Measurements from ENCODE around the gene KIF13A. TPM values are rescaled to one million over a fixed set of nuclear protein-coding genes. Genes with fewer than 3 reads are reported as not detected.

KIF13A gene
- total RNA-seq, 4 donors from 2014 or later = 63.8 to 86.3 (median 78.2) TPM

GRCh38 chr6:17902974-17903373, 84.5 kb downstream of the KIF13A start:
- Histone ChIP-seq H3K27me3 (no peaks in the 10 kb centered on the region), H3K27ac (replicated peaks in 1 of 4) (no peak overlapping the region), H3K4me1 (peaks cover 50 to 67% (median 60%) of the 10 kb centered on the region in 4 donors), H3K4me3 (no peak overlapping the region), H3K9me3 (no peaks in the 10 kb centered on the region), H3K36me3 (no peaks in the 10 kb centered on the region)
- DNase-seq (ENCODE audit: extremely low spot score) = no peak
- intact Hi-C loops (cut with DNase I) = no loop called here
- TF ChIP-seq EP300 (IDR thresholded peaks at IDR 0.05) (no peak), POLR2AphosphoS5 (IDR thresholded peaks at IDR 0.05) (no peak), POLR2A (IDR thresholded peaks at IDR 0.05; ENCODE audit: low read depth) (no peak)
- TF ChIP-seq, protein P1, sequence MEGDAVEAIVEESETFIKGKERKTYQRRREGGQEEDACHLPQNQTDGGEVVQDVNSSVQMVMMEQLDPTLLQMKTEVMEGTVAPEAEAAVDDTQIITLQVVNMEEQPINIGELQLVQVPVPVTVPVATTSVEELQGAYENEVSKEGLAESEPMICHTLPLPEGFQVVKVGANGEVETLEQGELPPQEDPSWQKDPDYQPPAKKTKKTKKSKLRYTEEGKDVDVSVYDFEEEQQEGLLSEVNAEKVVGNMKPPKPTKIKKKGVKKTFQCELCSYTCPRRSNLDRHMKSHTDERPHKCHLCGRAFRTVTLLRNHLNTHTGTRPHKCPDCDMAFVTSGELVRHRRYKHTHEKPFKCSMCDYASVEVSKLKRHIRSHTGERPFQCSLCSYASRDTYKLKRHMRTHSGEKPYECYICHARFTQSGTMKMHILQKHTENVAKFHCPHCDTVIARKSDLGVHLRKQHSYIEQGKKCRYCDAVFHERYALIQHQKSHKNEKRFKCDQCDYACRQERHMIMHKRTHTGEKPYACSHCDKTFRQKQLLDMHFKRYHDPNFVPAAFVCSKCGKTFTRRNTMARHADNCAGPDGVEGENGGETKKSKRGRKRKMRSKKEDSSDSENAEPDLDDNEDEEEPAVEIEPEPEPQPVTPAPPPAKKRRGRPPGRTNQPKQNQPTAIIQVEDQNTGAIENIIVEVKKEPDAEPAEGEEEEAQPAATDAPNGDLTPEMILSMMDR (IDR thresholded peaks at IDR 0.05) = no peak
- WGBS = 57% methylated on average over 1 of the region's 1 CpG

- Histone ChIP-seq H3K4me3 (no peak overlapping the region), H3K36me3 (peaks cover 0 to 13% (median 7%) of the 10 kb centered on the region in 4 donors), H3K9me3 (no peaks in the 10 kb centered on the region), H3K27ac (replicated peaks in 1 of 4) (no peak overlapping the region), H3K4me1 (peaks cover 37 to 52% (median 45%) of the 10 kb centered on the region in 4 donors), H3K27me3 (no peaks in the 10 kb centered on the region)
- no peak for TF ChIP-seq POLR2AphosphoS5 (IDR thresholded peaks at IDR 0.05)
- no peak for TF ChIP-seq EP300 (IDR thresholded peaks at IDR 0.05)
- no peak for TF ChIP-seq POLR2A (IDR thresholded peaks at IDR 0.05; ENCODE audit: low read depth)
- intact Hi-C loops (cut with DNase I) = no loop called here
- no peak for DNase-seq (ENCODE audit: extremely low spot score)
Measured at GRCh38 chr6:17901493-17901892, 85.9 kb downstream of the KIF13A start.

DNA sequence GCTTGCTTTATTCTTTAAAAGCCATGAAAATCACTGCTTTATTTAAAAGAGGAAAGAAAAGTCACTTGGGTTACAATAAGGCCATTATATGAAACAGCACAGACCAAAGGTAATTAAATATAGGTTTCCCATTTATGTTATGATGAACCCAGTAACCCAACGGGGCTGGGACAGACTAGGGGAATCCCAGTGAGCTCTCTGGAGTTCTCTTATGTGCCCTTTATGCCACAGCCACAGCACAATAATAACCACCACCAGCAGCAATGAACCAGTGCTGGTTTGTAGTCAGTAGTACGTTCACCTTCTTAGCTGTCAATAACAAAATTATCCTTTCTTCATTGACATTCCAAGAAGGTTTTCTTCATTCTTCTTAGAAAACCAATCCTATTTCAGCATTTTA, 87.4 kb downstream of the KIF13A start:
- Histone ChIP-seq H3K4me1 (peaks cover 26 to 37% (median 30%) of the 10 kb centered on the region in 4 donors), H3K27ac (replicated peaks in 1 of 4) (no peak overlapping the region), H3K4me3 (no peak overlapping the region), H3K9me3 (peaks cover 0 to 10% (median 8%) of the 10 kb centered on the region in 4 donors), H3K36me3 (peaks cover 6 to 28% (median 15%) of the 10 kb centered on the region in 4 donors), H3K27me3 (no peaks in the 10 kb centered on the region)
- WGBS = 75% methylated on average over 2 of the region's 2 CpGs
- intact Hi-C loops (cut with DNase I) = no loop called here
- no peak for DNase-seq (ENCODE audit: extremely low spot score)
- TF ChIP-seq POLR2AphosphoS5 (IDR thresholded peaks at IDR 0.05) = no peak

DNA sequence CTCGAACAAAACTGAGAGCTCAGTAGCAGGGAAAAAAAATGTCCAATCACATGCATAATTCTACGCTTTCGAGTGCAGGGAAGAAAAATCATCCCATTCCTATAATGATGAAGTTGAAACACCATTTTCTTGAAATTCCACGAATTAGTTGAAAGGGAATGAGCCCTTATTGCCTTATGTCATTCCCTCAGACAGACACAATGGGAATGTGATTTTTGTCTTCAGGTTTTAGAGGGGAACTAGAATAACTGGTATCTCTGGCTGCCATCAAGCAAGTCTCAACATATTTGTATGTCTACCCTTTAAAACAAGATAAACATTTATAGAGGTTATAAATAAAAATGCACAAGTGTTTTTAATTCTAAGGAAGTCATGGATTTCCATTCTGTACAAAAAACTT, 87.9 kb downstream of the KIF13A start:
- WGBS = 92% methylated on average over 4 of the region's 4 CpGs
- TF ChIP-seq, protein P1 (IDR thresholded peaks at IDR 0.05) = no peak
- TF ChIP-seq POLR2A (IDR thresholded peaks at IDR 0.05; ENCODE audit: low read depth) = no peak
- TF ChIP-seq EP300 (IDR thresholded peaks at IDR 0.05) = no peak
- TF ChIP-seq POLR2AphosphoS5 (IDR thresholded peaks at IDR 0.05) = no peak
- intact Hi-C loops (cut with DNase I) = no loop called here
- Histone ChIP-seq H3K4me1 (peaks cover 21 to 32% (median 25%) of the 10 kb centered on the region in 4 donors), H3K36me3 (peaks cover 6 to 33% (median 17%) of the 10 kb centered on the region in 4 donors), H3K4me3 (no peak overlapping the region), H3K9me3 (peaks cover 0 to 15% (median 13%) of the 10 kb centered on the region in 4 donors), H3K27ac (replicated peaks in 1 of 4) (no peak overlapping the region), H3K27me3 (no peaks in the 10 kb centered on the region)
- DNase-seq (ENCODE audit: extremely low spot score) = no peak

- TF ChIP-seq, protein P1 (IDR thresholded peaks at IDR 0.05) = no peak
- no peak for TF ChIP-seq POLR2AphosphoS5 (IDR thresholded peaks at IDR 0.05)
- no peak for TF ChIP-seq EP300 (IDR thresholded peaks at IDR 0.05)
- TF ChIP-seq POLR2A (IDR thresholded peaks at IDR 0.05; ENCODE audit: low read depth) = no peak
- Histone ChIP-seq H3K36me3 (peaks cover 6 to 43% (median 20%) of the 10 kb centered on the region in 4 donors), H3K27ac (replicated peaks in 1 of 4) (no peak overlapping the region), H3K4me3 (no peak overlapping the region), H3K27me3 (no peaks in the 10 kb centered on the region), H3K9me3 (peaks cover 0 to 18% (median 14%) of the 10 kb centered on the region in 4 donors), H3K4me1 (peaks cover 3 to 14% (median 11%) of the 10 kb centered on the region in 4 donors)
- intact Hi-C loops (cut with DNase I) = no loop called here
- WGBS = 95% methylated on average over 1 of the region's 1 CpG
- no peak for DNase-seq (ENCODE audit: extremely low spot score)
Measured at GRCh38 chr6:17897681-17898080, 89.8 kb downstream of the KIF13A start.

- Histone ChIP-seq H3K4me1 (no peaks in the 10 kb centered on the region), H3K27me3 (no peaks in the 10 kb centered on the region), H3K9me3 (peaks cover 0 to 18% (median 14%) of the 10 kb centered on the region in 4 donors), H3K27ac (replicated peaks in 1 of 4) (no peak overlapping the region), H3K4me3 (no peak overlapping the region), H3K36me3 (peaks cover 6 to 52% (median 20%) of the 10 kb centered on the region in 4 donors)
- no peak for DNase-seq (ENCODE audit: extremely low spot score)
- no peak for TF ChIP-seq POLR2A (IDR thresholded peaks at IDR 0.05; ENCODE audit: low read depth)
- no peak for TF ChIP-seq POLR2AphosphoS5 (IDR thresholded peaks at IDR 0.05)
- no peak for TF ChIP-seq EP300 (IDR thresholded peaks at IDR 0.05)
- TF ChIP-seq, protein P1 (IDR thresholded peaks at IDR 0.05) = no peak
- intact Hi-C loops (cut with DNase I) = no loop called here
- WGBS = 95% methylated on average over 1 of the region's 1 CpG
Measured at GRCh38 chr6:17894905-17895304, 92.5 kb downstream of the KIF13A start.
